HepG2 (cell line): Measurements from ENCODE around the gene ZCRB1.

ENCODE experiments used
- EZH2 ChIP-seq: conservative IDR thresholded peaks from 2 replicates; pipeline ENCODE4 v1.6.1; 2012; ENCODE audit warnings: mild to moderate bottlenecking, low read depth, low read length, moderate library complexity
- FOXJ3 ChIP-seq: sonication (generic); formaldehyde crosslinking; IDR thresholded peaks from 2 replicates; pipeline ENCODE4 v1.4.0; 2020; ENCODE audit warnings: missing genetic modification reagents, mild to moderate bottlenecking, borderline replicate concordance
- MYNN ChIP-seq: sonication (generic); formaldehyde crosslinking; IDR thresholded peaks from 2 replicates; pipeline ENCODE4 v1.4.0; 2020; ENCODE audit warnings: mild to moderate bottlenecking, low read depth, missing genetic modification reagents
- NFRKB ChIP-seq: fragments of 450-650 bp; IDR thresholded peaks from 2 replicates; pipeline ENCODE4 v1.6.1; 2017
- NPAS2 ChIP-seq: sonication (generic); formaldehyde crosslinking; IDR thresholded peaks from 2 replicates; pipeline ENCODE4 v1.8.0; 2022; ENCODE audit warnings: mild to moderate bottlenecking, missing genetic modification reagents, borderline replicate concordance
- POLR2AphosphoS2 ChIP-seq: IDR thresholded peaks from 2 replicates; pipeline ENCODE4 v1.6.1; 2011; ENCODE audit warnings: low read depth, low read length, improper control_type of control experiment
- TF ChIP-seq, protein P1 (sequence below): sonication (generic); formaldehyde crosslinking; conservative IDR thresholded peaks from 2 replicates; pipeline ENCODE4 v1.4.0; 2020; ENCODE audit warnings: missing genetic modification reagents
- TF ChIP-seq, protein P2 (sequence below): sonication (generic); formaldehyde crosslinking; IDR thresholded peaks from 2 replicates; pipeline ENCODE4 v1.8.1; 2022; ENCODE audit warnings: mild to moderate bottlenecking, missing genetic modification reagents
- TF ChIP-seq, protein P3 (sequence below): sonication (generic); formaldehyde crosslinking; IDR thresholded peaks from 2 replicates; pipeline ENCODE4 v1.5.0; 2020; ENCODE audit warnings: mild to moderate bottlenecking, missing genetic modification reagents, moderate library complexity
- TF ChIP-seq, protein P4 (sequence below): sonication (generic); formaldehyde crosslinking; IDR thresholded peaks from 2 replicates; pipeline ENCODE4 v1.9.0; 2022; ENCODE audit warnings: low read depth, missing genetic modification reagents

DNA sequence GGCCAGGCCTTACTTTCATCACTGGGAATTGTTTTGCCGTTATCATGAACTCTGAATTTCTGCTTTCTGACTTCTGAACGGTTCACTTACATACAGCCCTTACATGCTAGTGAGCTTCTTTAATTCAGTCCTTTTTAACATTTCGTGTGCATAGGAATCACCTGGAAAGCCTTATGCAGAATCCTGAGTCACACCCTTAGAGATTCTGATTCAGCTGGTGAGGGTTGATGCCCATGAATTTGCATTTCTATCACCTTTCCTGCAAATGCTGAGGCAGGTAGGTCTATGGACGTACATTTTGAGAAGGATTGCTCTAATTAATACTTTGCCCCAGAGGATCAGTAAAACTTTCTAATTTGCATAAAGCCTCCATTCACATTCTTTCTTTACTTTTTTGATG, 44.1 kb upstream of the ZCRB1 start:
- TF ChIP-seq EZH2, result no peak
- TF ChIP-seq, protein P1, sequence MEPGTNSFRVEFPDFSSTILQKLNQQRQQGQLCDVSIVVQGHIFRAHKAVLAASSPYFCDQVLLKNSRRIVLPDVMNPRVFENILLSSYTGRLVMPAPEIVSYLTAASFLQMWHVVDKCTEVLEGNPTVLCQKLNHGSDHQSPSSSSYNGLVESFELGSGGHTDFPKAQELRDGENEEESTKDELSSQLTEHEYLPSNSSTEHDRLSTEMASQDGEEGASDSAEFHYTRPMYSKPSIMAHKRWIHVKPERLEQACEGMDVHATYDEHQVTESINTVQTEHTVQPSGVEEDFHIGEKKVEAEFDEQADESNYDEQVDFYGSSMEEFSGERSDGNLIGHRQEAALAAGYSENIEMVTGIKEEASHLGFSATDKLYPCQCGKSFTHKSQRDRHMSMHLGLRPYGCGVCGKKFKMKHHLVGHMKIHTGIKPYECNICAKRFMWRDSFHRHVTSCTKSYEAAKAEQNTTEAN (CRISPR knock-in tag), result no peak
- no peak for TF ChIP-seq MYNN
- TF ChIP-seq, protein P2, sequence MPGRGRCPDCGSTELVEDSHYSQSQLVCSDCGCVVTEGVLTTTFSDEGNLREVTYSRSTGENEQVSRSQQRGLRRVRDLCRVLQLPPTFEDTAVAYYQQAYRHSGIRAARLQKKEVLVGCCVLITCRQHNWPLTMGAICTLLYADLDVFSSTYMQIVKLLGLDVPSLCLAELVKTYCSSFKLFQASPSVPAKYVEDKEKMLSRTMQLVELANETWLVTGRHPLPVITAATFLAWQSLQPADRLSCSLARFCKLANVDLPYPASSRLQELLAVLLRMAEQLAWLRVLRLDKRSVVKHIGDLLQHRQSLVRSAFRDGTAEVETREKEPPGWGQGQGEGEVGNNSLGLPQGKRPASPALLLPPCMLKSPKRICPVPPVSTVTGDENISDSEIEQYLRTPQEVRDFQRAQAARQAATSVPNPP (CRISPR knock-in tag), result no peak
- no peak for TF ChIP-seq NFRKB
- no peak for TF ChIP-seq POLR2AphosphoS2
- TF ChIP-seq, protein P3, sequence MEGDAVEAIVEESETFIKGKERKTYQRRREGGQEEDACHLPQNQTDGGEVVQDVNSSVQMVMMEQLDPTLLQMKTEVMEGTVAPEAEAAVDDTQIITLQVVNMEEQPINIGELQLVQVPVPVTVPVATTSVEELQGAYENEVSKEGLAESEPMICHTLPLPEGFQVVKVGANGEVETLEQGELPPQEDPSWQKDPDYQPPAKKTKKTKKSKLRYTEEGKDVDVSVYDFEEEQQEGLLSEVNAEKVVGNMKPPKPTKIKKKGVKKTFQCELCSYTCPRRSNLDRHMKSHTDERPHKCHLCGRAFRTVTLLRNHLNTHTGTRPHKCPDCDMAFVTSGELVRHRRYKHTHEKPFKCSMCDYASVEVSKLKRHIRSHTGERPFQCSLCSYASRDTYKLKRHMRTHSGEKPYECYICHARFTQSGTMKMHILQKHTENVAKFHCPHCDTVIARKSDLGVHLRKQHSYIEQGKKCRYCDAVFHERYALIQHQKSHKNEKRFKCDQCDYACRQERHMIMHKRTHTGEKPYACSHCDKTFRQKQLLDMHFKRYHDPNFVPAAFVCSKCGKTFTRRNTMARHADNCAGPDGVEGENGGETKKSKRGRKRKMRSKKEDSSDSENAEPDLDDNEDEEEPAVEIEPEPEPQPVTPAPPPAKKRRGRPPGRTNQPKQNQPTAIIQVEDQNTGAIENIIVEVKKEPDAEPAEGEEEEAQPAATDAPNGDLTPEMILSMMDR (CRISPR knock-in tag), result no peak
- TF ChIP-seq NPAS2 (CRISPR knock-in tag), result no peak
- TF ChIP-seq, protein P4, sequence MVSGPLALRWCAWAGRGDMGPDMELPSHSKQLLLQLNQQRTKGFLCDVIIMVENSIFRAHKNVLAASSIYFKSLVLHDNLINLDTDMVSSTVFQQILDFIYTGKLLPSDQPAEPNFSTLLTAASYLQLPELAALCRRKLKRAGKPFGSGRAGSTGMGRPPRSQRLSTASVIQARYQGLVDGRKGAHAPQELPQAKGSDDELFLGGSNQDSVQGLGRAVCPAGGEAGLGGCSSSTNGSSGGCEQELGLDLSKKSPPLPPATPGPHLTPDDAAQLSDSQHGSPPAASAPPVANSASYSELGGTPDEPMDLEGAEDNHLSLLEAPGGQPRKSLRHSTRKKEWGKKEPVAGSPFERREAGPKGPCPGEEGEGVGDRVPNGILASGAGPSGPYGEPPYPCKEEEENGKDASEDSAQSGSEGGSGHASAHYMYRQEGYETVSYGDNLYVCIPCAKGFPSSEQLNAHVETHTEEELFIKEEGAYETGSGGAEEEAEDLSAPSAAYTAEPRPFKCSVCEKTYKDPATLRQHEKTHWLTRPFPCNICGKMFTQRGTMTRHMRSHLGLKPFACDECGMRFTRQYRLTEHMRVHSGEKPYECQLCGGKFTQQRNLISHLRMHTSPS (CRISPR knock-in tag), result no peak
- TF ChIP-seq FOXJ3 (CRISPR knock-in tag), result no peak
